ENCODE data around the gene PGM2. TPM values are rescaled to one million over a fixed set of nuclear protein-coding genes. Genes with fewer than 3 reads are reported as not detected.

The PGM2 gene
- polyA plus RNA-seq, 1 donor (not counting 4 experiments of a cell fraction or from before 2014, with no cell fraction given), result 45.0 TPM

DNA sequence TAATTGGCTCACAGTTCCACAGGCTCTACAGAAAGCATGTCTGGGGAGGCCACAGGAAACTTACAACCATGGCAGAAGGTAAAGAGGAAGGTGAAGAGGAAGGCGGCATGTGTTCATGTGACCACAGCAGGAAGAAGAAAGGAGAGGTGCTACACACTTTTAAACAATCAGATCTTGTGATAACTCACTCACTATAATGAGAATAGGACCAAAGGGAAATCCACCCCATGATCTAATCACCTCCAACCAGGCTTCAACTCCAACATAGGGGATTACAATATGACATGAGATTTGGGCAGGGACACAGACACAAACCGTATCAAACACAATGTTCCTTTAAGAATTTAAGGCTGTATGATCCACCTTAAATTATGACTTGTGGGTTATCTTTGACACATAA, 10.5 kb upstream of the PGM2 start:
- FAIRE-seq, result no peak
- no peaks in the 10 kb centered on the region for H3K36me3 ChIP-seq (ENCODE audit: control insufficient read depth in 2 of 2, extremely low read depth in 1 of 2, insufficient read depth in 2 of 2, low read length in 2 of 2)
- TF ChIP-seq EZH2 (IDR thresholded peaks at IDR 0.05; ENCODE audit: low read length), result no peak
- TF ChIP-seq, protein P1, sequence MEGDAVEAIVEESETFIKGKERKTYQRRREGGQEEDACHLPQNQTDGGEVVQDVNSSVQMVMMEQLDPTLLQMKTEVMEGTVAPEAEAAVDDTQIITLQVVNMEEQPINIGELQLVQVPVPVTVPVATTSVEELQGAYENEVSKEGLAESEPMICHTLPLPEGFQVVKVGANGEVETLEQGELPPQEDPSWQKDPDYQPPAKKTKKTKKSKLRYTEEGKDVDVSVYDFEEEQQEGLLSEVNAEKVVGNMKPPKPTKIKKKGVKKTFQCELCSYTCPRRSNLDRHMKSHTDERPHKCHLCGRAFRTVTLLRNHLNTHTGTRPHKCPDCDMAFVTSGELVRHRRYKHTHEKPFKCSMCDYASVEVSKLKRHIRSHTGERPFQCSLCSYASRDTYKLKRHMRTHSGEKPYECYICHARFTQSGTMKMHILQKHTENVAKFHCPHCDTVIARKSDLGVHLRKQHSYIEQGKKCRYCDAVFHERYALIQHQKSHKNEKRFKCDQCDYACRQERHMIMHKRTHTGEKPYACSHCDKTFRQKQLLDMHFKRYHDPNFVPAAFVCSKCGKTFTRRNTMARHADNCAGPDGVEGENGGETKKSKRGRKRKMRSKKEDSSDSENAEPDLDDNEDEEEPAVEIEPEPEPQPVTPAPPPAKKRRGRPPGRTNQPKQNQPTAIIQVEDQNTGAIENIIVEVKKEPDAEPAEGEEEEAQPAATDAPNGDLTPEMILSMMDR (optimal IDR thresholded peaks at IDR 0.05 in 1 of 3, IDR thresholded peaks at IDR 0.05 in 1 of 3, conservative IDR thresholded peaks at IDR 0.05 in 1 of 3; ENCODE audit: extremely low read depth in 1 of 3, insufficient read depth in 2 of 3, low read length in 3 of 3), result no peak
- no peaks in the 10 kb centered on the region for H3K9me1 ChIP-seq (ENCODE audit: control insufficient read depth, extremely low read depth, insufficient read depth, low read length)
- no peaks in the 10 kb centered on the region for H3K79me2 ChIP-seq (ENCODE audit: control insufficient read depth, insufficient read depth, low read length)
- no peak for DNase-seq (ENCODE audit: low read depth, low spot score)
- no peak overlapping the region for H3K4me2 ChIP-seq (ENCODE audit: control insufficient read depth, extremely low read depth, insufficient read depth, low read depth, low read length)
- H3K27me3 ChIP-seq (ENCODE audit: control insufficient read depth, extremely low read depth, insufficient read depth, low read length), result no peaks in the 10 kb centered on the region
- dilution Hi-C loops (cut with MboI; ENCODE audit: extremely low pct_ligation_motif_present, low sequenced_read_pairs), result no loop called here
- no peak overlapping the region for H3K4me3 ChIP-seq (ENCODE audit: control insufficient read depth in 2 of 3, extremely low read depth in 1 of 3, insufficient read depth in 2 of 3, low read depth in 1 of 3, low read length in 3 of 3)
- H3K9me3 ChIP-seq (ENCODE audit: control insufficient read depth, low read depth, low read length), result no peaks in the 10 kb centered on the region
- no peak overlapping the region for H3K9ac ChIP-seq (ENCODE audit: control insufficient read depth, extremely low read depth, insufficient read depth, low read length)
- H2AFZ ChIP-seq (ENCODE audit: control insufficient read depth, low read length), result no peak overlapping the region
- no peaks in the 10 kb centered on the region for H4K20me1 ChIP-seq (ENCODE audit: control insufficient read depth, extremely low read depth, insufficient read depth, low read length)
- no peaks in the 10 kb centered on the region for H3K4me1 ChIP-seq (ENCODE audit: control insufficient read depth, extremely low read depth, insufficient read depth, low read length)
- H3K27ac ChIP-seq (ENCODE audit: control insufficient read depth, insufficient read depth, low read length), result no peak overlapping the region

DNA sequence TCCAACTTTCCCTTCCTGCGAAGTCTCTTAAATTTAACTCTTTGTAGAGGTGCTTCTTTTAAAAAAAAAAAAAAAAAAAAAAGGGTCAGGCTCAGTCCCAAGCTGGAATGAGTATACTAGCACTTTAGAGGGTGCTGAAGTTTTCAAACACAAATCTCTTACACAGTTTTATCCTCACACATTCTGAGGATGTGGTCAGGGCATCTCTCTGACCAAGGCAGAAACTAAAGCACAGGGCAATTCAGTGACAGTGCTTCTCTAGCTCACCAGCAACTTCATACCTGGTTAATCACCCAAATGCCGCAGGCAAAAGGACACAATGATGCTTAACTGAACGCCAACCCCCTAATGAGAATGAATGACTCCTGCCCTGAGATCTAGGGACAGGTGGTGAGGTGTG, 9.8 kb upstream of the PGM2 start:
- DNase-seq (ENCODE audit: low read depth, low spot score), result no peak
- Histone ChIP-seq H3K27ac (ENCODE audit: control insufficient read depth, insufficient read depth, low read length) (no peak overlapping the region), H3K4me2 (ENCODE audit: control insufficient read depth, extremely low read depth, insufficient read depth, low read depth, low read length) (no peak overlapping the region), H2AFZ (ENCODE audit: control insufficient read depth, low read length) (no peak overlapping the region), H3K79me2 (ENCODE audit: control insufficient read depth, insufficient read depth, low read length) (no peaks in the 10 kb centered on the region), H3K9ac (ENCODE audit: control insufficient read depth, extremely low read depth, insufficient read depth, low read length) (no peak overlapping the region), H3K9me3 (ENCODE audit: control insufficient read depth, low read depth, low read length) (no peaks in the 10 kb centered on the region), H3K27me3 (ENCODE audit: control insufficient read depth, extremely low read depth, insufficient read depth, low read length) (no peaks in the 10 kb centered on the region), H3K36me3 (ENCODE audit: control insufficient read depth in 2 of 2, extremely low read depth in 1 of 2, insufficient read depth in 2 of 2, low read length in 2 of 2) (no peaks in the 10 kb centered on the region), H3K4me3 (ENCODE audit: control insufficient read depth in 2 of 3, extremely low read depth in 1 of 3, insufficient read depth in 2 of 3, low read depth in 1 of 3, low read length in 3 of 3) (no peak overlapping the region), H4K20me1 (ENCODE audit: control insufficient read depth, extremely low read depth, insufficient read depth, low read length) (no peaks in the 10 kb centered on the region), H3K4me1 (ENCODE audit: control insufficient read depth, extremely low read depth, insufficient read depth, low read length) (no peaks in the 10 kb centered on the region), H3K9me1 (ENCODE audit: control insufficient read depth, extremely low read depth, insufficient read depth, low read length) (no peaks in the 10 kb centered on the region)
- FAIRE-seq, result no peak
- dilution Hi-C loops (cut with MboI; ENCODE audit: extremely low pct_ligation_motif_present, low sequenced_read_pairs), result no loop called here
- no peak for TF ChIP-seq EZH2 (IDR thresholded peaks at IDR 0.05; ENCODE audit: low read length)
- TF ChIP-seq, protein P1 (optimal IDR thresholded peaks at IDR 0.05 in 1 of 3, IDR thresholded peaks at IDR 0.05 in 1 of 3, conservative IDR thresholded peaks at IDR 0.05 in 1 of 3; ENCODE audit: extremely low read depth in 1 of 3, insufficient read depth in 2 of 3, low read length in 3 of 3), result no peak
